Skeletal muscle tissue (tissue), 4 donors: ENCODE results near the gene IRGQ. TPM values are rescaled to one million over a fixed set of nuclear protein-coding genes. Genes with fewer than 3 reads are reported as not detected.
A peak's percentile ranks its signal among the peaks of the same experiment; 100 is the strongest.

Experiments used
- H3K27ac ChIP-seq: one replicate; pipeline ENCODE4 v1.7.0; 2013; ENCODE audit warnings: mild to moderate bottlenecking, low read depth, low read length, inconsistent platforms
- H3K27me3 ChIP-seq, 3 donors: one replicate each; pipeline ENCODE4 v1.7.0; 2013; ENCODE audit warnings: low read length in 3 of 3; ENCODE audit not compliant: control insufficient read depth in 3 of 3, insufficient read depth in 3 of 3
- H3K36me3 ChIP-seq, 3 donors: one replicate each; pipeline ENCODE4 v1.7.0; 2013; ENCODE audit warnings: low read length in 3 of 3; ENCODE audit not compliant: control insufficient read depth in 3 of 3, insufficient read depth in 3 of 3
- H3K4me1 ChIP-seq, 3 donors: one replicate each; pipeline ENCODE4 v1.7.0; 2013; ENCODE audit warnings: low read length in 3 of 3, mild to moderate bottlenecking in 3 of 3; ENCODE audit not compliant: control insufficient read depth in 3 of 3, insufficient read depth in 3 of 3
- H3K4me3 ChIP-seq, 3 donors: one replicate each; pipeline ENCODE4 v1.7.0; 2013; ENCODE audit warnings: low read length in 3 of 3
- H3K9ac ChIP-seq, 3 donors: one replicate each; pipeline ENCODE4 v1.7.0; 2013; ENCODE audit warnings: low read length in 3 of 3, mild to moderate bottlenecking in 3 of 3, moderate library complexity in 2 of 3, low read depth in 1 of 3
- H3K9me3 ChIP-seq, 3 donors: one replicate each; pipeline ENCODE4 v1.7.0; 2013; ENCODE audit warnings: low read length in 3 of 3; ENCODE audit not compliant: control insufficient read depth in 3 of 3
- total RNA-seq: library from RNA; depleted of rRNA; stranded (reverse); fragments of >200 nt; gene quantifications from one replicate; pipeline ENCODE4 v1.2.3, GENCODE V29; 2014
- donor health status: Osteomylitis.

Gene IRGQ
- 24.5 TPM for total RNA-seq

- Histone ChIP-seq H3K4me3 (peak within 1 kb of the TSS; percentile 94 to 99 (median 96)), H3K9me3 (no peaks in the 10 kb centered on the region), H3K27me3 (no peaks in the 10 kb centered on the region), H3K9ac (peak within 1 kb of the TSS; percentile 98 to 99 (median 98)), H3K36me3 (peaks cover 23 to 37% (median 31%) of the 10 kb centered on the region in 3 donors), H3K4me1 (peaks cover 32 to 48% (median 37%) of the 10 kb centered on the region in 3 donors), H3K27ac (peak within 1 kb of the TSS; percentile 99)
Measured at GRCh38 chr19:43595999-43596841, at the start of gene IRGQ, which contains the start of gene ZNF576. IRGQ (minus strand) TSS chr19:43596134; CDS start chr19:43595338, 796 bp downstream. ZNF576 (plus strand) TSS chr19:43596595; CDS start chr19:43597109, 514 bp downstream.

GRCh38 chr19:43644181-43644580 lies 48.2 kb upstream of the IRGQ start:
- peaks cover 6 to 16% (median 12%) of the 10 kb centered on the region in 3 donors for H3K27me3 ChIP-seq
- peaks cover 0 to 4% (median 0%) of the 10 kb centered on the region in 3 donors for H3K9me3 ChIP-seq
- no peak overlapping the region for H3K9ac ChIP-seq
- no peak overlapping the region for H3K4me3 ChIP-seq
- H3K4me1 ChIP-seq: peaks cover 7 to 8% (median 7%) of the 10 kb centered on the region in 3 donors
- peaks cover 2 to 8% (median 3%) of the 10 kb centered on the region in 3 donors for H3K36me3 ChIP-seq
- no peak overlapping the region for H3K27ac ChIP-seq

- Histone ChIP-seq H3K4me1 (peaks cover 7 to 12% (median 9%) of the 10 kb centered on the region in 3 donors), H3K9ac (no peak overlapping the region), H3K27ac (no peak overlapping the region), H3K9me3 (peaks cover 0 to 4% (median 0%) of the 10 kb centered on the region in 3 donors), H3K27me3 (peaks cover 6 to 24% (median 21%) of the 10 kb centered on the region in 3 donors), H3K4me3 (no peak overlapping the region), H3K36me3 (no peaks in the 10 kb centered on the region)
Measured at GRCh38 chr19:43643326-43643725, 47.4 kb upstream of the IRGQ start.

GRCh38 chr19:43642531-43642930 lies 46.6 kb upstream of the IRGQ start:
- H3K36me3 ChIP-seq: no peaks in the 10 kb centered on the region
- peaks cover 0 to 4% (median 0%) of the 10 kb centered on the region in 3 donors for H3K9me3 ChIP-seq
- no peak overlapping the region for H3K27ac ChIP-seq
- no peak overlapping the region for H3K4me3 ChIP-seq
- H3K4me1 ChIP-seq: peaks cover 7 to 12% (median 9%) of the 10 kb centered on the region in 3 donors
- H3K9ac ChIP-seq: no peak overlapping the region
- peaks cover 6 to 29% (median 25%) of the 10 kb centered on the region in 3 donors for H3K27me3 ChIP-seq

GRCh38 chr19:43641333-43641732 lies 45.4 kb upstream of the IRGQ start:
- peaks cover 7 to 12% (median 9%) of the 10 kb centered on the region in 3 donors for H3K4me1 ChIP-seq
- H3K4me3 ChIP-seq: no peak overlapping the region
- peaks cover 0 to 2% (median 0%) of the 10 kb centered on the region in 3 donors for H3K9me3 ChIP-seq
- H3K27me3 ChIP-seq: peaks cover 7 to 29% (median 25%) of the 10 kb centered on the region in 3 donors
- H3K9ac ChIP-seq: no peak overlapping the region
- no peaks in the 10 kb centered on the region for H3K36me3 ChIP-seq
- H3K27ac ChIP-seq: no peak overlapping the region

GRCh38 chr19:43640424-43640757 lies 44.5 kb upstream of the IRGQ start:
- Histone ChIP-seq H3K9me3 (no peaks in the 10 kb centered on the region), H3K27me3 (peaks cover 12 to 29% (median 29%) of the 10 kb centered on the region in 3 donors), H3K4me3 (peak overlapping the region; percentile 63 to 72 (median 67)), H3K4me1 (peaks cover 7 to 12% (median 9%) of the 10 kb centered on the region in 3 donors), H3K36me3 (no peaks in the 10 kb centered on the region), H3K27ac (no peak overlapping the region), H3K9ac (peak overlapping the region; percentile 25 to 43 (median 32))

- Histone ChIP-seq H3K27me3 (peaks cover 12 to 29% (median 29%) of the 10 kb centered on the region in 3 donors), H3K4me1 (peaks cover 7 to 12% (median 9%) of the 10 kb centered on the region in 3 donors), H3K36me3 (no peaks in the 10 kb centered on the region), H3K9ac (peak within 1 kb of the TSS; percentile 32 to 62 (median 43)), H3K27ac (no peak within 1 kb of the TSS), H3K4me3 (peak within 1 kb of the TSS; percentile 63 to 72 (median 67)), H3K9me3 (no peaks in the 10 kb centered on the region)
Measured at GRCh38 chr19:43639519-43640423, 43.8 kb upstream of the IRGQ start, which contains the start of gene CADM4. CADM4 (minus strand) TSS chr19:43639850; CDS start chr19:43639790, 60 bp downstream.

- Histone ChIP-seq H3K27ac (no peak overlapping the region), H3K4me3 (peak overlapping the region; percentile 27 to 41 (median 36)), H3K9me3 (no peaks in the 10 kb centered on the region), H3K27me3 (peaks cover 12 to 29% (median 29%) of the 10 kb centered on the region in 3 donors), H3K9ac (peak overlapping the region in 2 of 3 donors; percentile 32 to 62), H3K36me3 (no peaks in the 10 kb centered on the region), H3K4me1 (peaks cover 7 to 12% (median 9%) of the 10 kb centered on the region in 3 donors)
Measured at GRCh38 chr19:43638995-43639518, 43.1 kb upstream of the IRGQ start.

- Histone ChIP-seq H3K27ac (no peak overlapping the region), H3K4me3 (no peak overlapping the region)
Measured at GRCh38 chr19:43638214-43638994, 42.5 kb upstream of the IRGQ start.

More at GRCh38 chr19:43638214-43638994, 42.5 kb upstream of the IRGQ start:
- H3K9ac ChIP-seq: peak overlapping the region in 1 of 3 donors; percentile 8
- H3K9me3 ChIP-seq: no peaks in the 10 kb centered on the region
- peaks cover 7 to 12% (median 9%) of the 10 kb centered on the region in 3 donors for H3K4me1 ChIP-seq
- no peaks in the 10 kb centered on the region for H3K36me3 ChIP-seq
- peaks cover 12 to 29% (median 29%) of the 10 kb centered on the region in 3 donors for H3K27me3 ChIP-seq
